HepG2 (cell line): ENCODE results near the gene GAL3ST2. TPM values are rescaled to one million over a fixed set of nuclear protein-coding genes. Genes with fewer than 3 reads are reported as not detected.
A peak's percentile ranks its signal among the peaks of the same experiment; 100 is the strongest.

ENCODE experiments used
- AGO1 ChIP-seq: fragments of 200-400 bp; formaldehyde crosslinking; IDR thresholded peaks from 2 replicates; pipeline ENCODE4 v1.6.1; 2017; ENCODE audit warnings: mild to moderate bottlenecking, low read depth, low read length, moderate library complexity; ENCODE audit not compliant: poor library complexity, severe bottlenecking
- ATF1 ChIP-seq: IDR thresholded peaks from 2 replicates; pipeline ENCODE4 v1.6.1; 2016; ENCODE audit warnings: mild to moderate bottlenecking, control low read depth
- CCAR2 ChIP-seq: fragments of 200-400 bp; formaldehyde crosslinking; optimal IDR thresholded peaks from 2 replicates; pipeline ENCODE3; 2018; ENCODE audit warnings: low read depth, mild to moderate bottlenecking, low read length, moderate library complexity
- FOXA3 ChIP-seq: IDR thresholded peaks from 2 replicates; pipeline ENCODE4 v1.6.1; 2016; ENCODE audit warnings: missing genetic modification reagents, missing compliant biosample characterization
- GLMP ChIP-seq: sonication (generic); formaldehyde crosslinking; IDR thresholded peaks from 2 replicates; pipeline ENCODE4 v1.9.0; 2021; ENCODE audit warnings: missing genetic modification reagents, mild to moderate bottlenecking, borderline replicate concordance
- HMG20B ChIP-seq: conservative IDR thresholded peaks from 2 replicates; pipeline ENCODE4 v1.6.1; 2016; ENCODE audit warnings: missing genetic modification reagents, missing compliant biosample characterization
- HMGA1 ChIP-seq: sonication (generic); formaldehyde crosslinking; conservative IDR thresholded peaks from 2 replicates; pipeline ENCODE4 v1.4.0; 2020; ENCODE audit warnings: missing genetic modification reagents
- HMGXB3 ChIP-seq: sonication (generic); formaldehyde crosslinking; IDR thresholded peaks from 2 replicates; pipeline ENCODE4 v1.4.0; 2020; ENCODE audit warnings: missing genetic modification reagents, borderline replicate concordance
- HOXA9 ChIP-seq: sonication (generic); formaldehyde crosslinking; IDR thresholded peaks from 2 replicates; pipeline ENCODE4 v1.8.1; 2022; ENCODE audit warnings: missing genetic modification reagents, mild to moderate bottlenecking, moderate library complexity, borderline replicate concordance
- JDP2 ChIP-seq: sonication (generic); formaldehyde crosslinking; IDR thresholded peaks from 2 replicates; pipeline ENCODE4 v1.8.1; 2022; ENCODE audit warnings: missing genetic modification reagents, borderline replicate concordance
- KLF6 ChIP-seq: IDR thresholded peaks from 2 replicates; pipeline ENCODE4 v1.8.0; 2016; ENCODE audit warnings: missing biosample characterization, missing genetic modification reagents
- MBD4 ChIP-seq: IDR thresholded peaks from 2 replicates; pipeline ENCODE4 v1.6.1; 2012; ENCODE audit warnings: low read length, inconsistent platforms, borderline replicate concordance
- NR2F6 ChIP-seq, 2 experiments: IDR thresholded peaks; 2 replicates each; pipeline ENCODE4 v1.6.1; 2016; ENCODE audit warnings: antibody characterized with exemption in 1 of 2, mild to moderate bottlenecking in 1 of 2
- RBM39 ChIP-seq: fragments of 200-400 bp; formaldehyde crosslinking; IDR thresholded peaks from one replicate; pipeline ENCODE4 v1.6.1; 2018; ENCODE audit warnings: antibody characterized with exemption, mild to moderate bottlenecking, low read depth, low read length; ENCODE audit not compliant: poor library complexity, severe bottlenecking
- TERF1 ChIP-seq: sonication (generic); formaldehyde crosslinking; IDR thresholded peaks from 2 replicates; pipeline ENCODE4 v1.8.0; 2022; ENCODE audit warnings: mild to moderate bottlenecking, missing genetic modification reagents, moderate library complexity
- ZFX ChIP-seq: sonication (generic); formaldehyde crosslinking; IDR thresholded peaks from 2 replicates; pipeline ENCODE4 v1.4.0; 2020; ENCODE audit warnings: mild to moderate bottlenecking, low read depth, missing genetic modification reagents, moderate library complexity
- ZNF235 ChIP-seq: sonication (generic); formaldehyde crosslinking; IDR thresholded peaks from 2 replicates; pipeline ENCODE4 v1.8.1; 2023; ENCODE audit warnings: mild to moderate bottlenecking, missing genetic modification reagents, borderline replicate concordance
- ZNF44 ChIP-seq: sonication (generic); formaldehyde crosslinking; IDR thresholded peaks from 2 replicates; pipeline ENCODE4 v1.5.1; 2020; ENCODE audit warnings: mild to moderate bottlenecking, missing genetic modification reagents
- ZNF547 ChIP-seq: sonication (generic); formaldehyde crosslinking; IDR thresholded peaks from 2 replicates; pipeline ENCODE4 v1.5.1; 2020; ENCODE audit warnings: mild to moderate bottlenecking, missing genetic modification reagents
- ZNF768 ChIP-seq: sonication (generic); formaldehyde crosslinking; IDR thresholded peaks from 2 replicates; pipeline ENCODE4 v1.4.0; 2020; ENCODE audit warnings: missing genetic modification reagents
- ZSCAN31 ChIP-seq: sonication (generic); formaldehyde crosslinking; IDR thresholded peaks from 2 replicates; pipeline ENCODE4 v1.5.0; 2020; ENCODE audit warnings: low read depth, mild to moderate bottlenecking, missing genetic modification reagents
- polyA plus RNA-seq, 8 experiments: library from polyadenylated mRNA; depleted of rRNA in 3 of 8; stranded (reverse) in 7 of 8; unstranded in 1 of 8; fragments of >200 nt; fragmentation: Illumina TruSeq in 4 of 8; extraction: Trizol in 4 of 8; gene quantifications; 2 replicates each; pipeline versions ENCODE4 v1.2.1 to v1.2.3, GENCODE V29; 2011 to 2016; ENCODE audit warnings: low read depth in 4 of 8, missing spikeins in 1 of 8, mixed read lengths in 1 of 8; ENCODE audit not compliant: insufficient read depth in 1 of 8
- total RNA-seq, 5 experiments: library from RNA; depleted of rRNA; stranded (reverse); fragments of >200 nt; fragmentation: Illumina TruSeq; extraction: Trizol; gene quantifications; 2 replicates each; pipeline ENCODE4 v1.2.3, GENCODE V29; 2016; ENCODE audit warnings: low read depth in 1 of 5
- TF ChIP-seq, protein P1 (sequence below): sonication (generic); formaldehyde crosslinking; IDR thresholded peaks from 2 replicates; pipeline ENCODE4 v1.4.0; 2020; ENCODE audit warnings: mild to moderate bottlenecking, missing genetic modification reagents

The GAL3ST2 gene
- total and polyA plus RNA-seq, 2 of the 13 experiments (the other 11 are each of a cell fraction or from before 2014, with no cell fraction given), result 0.17 to 0.20 TPM

- TF ChIP-seq HMGXB3 (CRISPR knock-in tag) (peak; percentile 19; the same call in 1 of the 2 replicates), ZNF768 (CRISPR knock-in tag) (peak; percentile 70), MBD4 (no peak), HOXA9 (CRISPR knock-in tag) (no peak), NR2F6 (IDR thresholded peaks at IDR 0.05) (peak; percentile 61; the same call in 1 of the 2 replicates), NR2F6 (CRISPR knock-in tag; IDR thresholded peaks at IDR 0.05) (peak; percentile 87), HMGA1 (no peak), ZNF235 (CRISPR knock-in tag) (0 out of 2 replicates have a peak, but pooled peaks have one; percentile 24), AGO1 (peak; percentile 97), CCAR2 (no peak), ZSCAN31 (CRISPR knock-in tag) (peak; percentile 97), ZNF44 (CRISPR knock-in tag) (peak; percentile 62; the same call in 1 of the 2 replicates), ATF1 (CRISPR knock-in tag) (no peak), RBM39 (peak; percentile 75), HMG20B (0 out of 2 replicates have a peak, but pooled peaks have one; percentile 24), FOXA3 (CRISPR knock-in tag) (peak; percentile 61), KLF6 (CRISPR knock-in tag) (peak; percentile 88; the same call in 1 of the 2 replicates), JDP2 (no peak; the same call in 1 of the 2 replicates), GLMP (no peak), ZNF547 (peak; percentile 96; the same call in 1 of the 2 replicates), TERF1 (CRISPR knock-in tag) (no peak), ZFX (CRISPR knock-in tag) (peak; percentile 99)
- TF ChIP-seq, protein P1, sequence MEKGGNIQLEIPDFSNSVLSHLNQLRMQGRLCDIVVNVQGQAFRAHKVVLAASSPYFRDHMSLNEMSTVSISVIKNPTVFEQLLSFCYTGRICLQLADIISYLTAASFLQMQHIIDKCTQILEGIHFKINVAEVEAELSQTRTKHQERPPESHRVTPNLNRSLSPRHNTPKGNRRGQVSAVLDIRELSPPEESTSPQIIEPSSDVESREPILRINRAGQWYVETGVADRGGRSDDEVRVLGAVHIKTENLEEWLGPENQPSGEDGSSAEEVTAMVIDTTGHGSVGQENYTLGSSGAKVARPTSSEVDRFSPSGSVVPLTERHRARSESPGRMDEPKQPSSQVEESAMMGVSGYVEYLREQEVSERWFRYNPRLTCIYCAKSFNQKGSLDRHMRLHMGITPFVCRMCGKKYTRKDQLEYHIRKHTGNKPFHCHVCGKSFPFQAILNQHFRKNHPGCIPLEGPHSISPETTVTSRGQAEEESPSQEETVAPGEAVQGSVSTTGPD (CRISPR knock-in tag), result no peak
Observed at GRCh38 chr2:241808721-241809382, 32.2 kb downstream of the GAL3ST2 start, which contains the start of gene NEU4 (continued).
